VCaP (cell line): ENCODE measurements around the gene AK4.
"Not testable (repeated sequence)": the region's sequence is repeated elsewhere in the genome, so short reads cannot be mapped to it uniquely, and the experiment has no call there.

Experiments
- H3K27ac ChIP-seq: fragments of 450-650 bp; 2 replicates; pipeline ENCODE4 v1.5.1; 2017
- CTCF ChIP-seq: fragments of 450-650 bp; conservative IDR thresholded peaks from 2 replicates; pipeline ENCODE4 v1.5.1; 2017; ENCODE audit warnings: mild to moderate bottlenecking, moderate library complexity

AK4 gene

DNA sequence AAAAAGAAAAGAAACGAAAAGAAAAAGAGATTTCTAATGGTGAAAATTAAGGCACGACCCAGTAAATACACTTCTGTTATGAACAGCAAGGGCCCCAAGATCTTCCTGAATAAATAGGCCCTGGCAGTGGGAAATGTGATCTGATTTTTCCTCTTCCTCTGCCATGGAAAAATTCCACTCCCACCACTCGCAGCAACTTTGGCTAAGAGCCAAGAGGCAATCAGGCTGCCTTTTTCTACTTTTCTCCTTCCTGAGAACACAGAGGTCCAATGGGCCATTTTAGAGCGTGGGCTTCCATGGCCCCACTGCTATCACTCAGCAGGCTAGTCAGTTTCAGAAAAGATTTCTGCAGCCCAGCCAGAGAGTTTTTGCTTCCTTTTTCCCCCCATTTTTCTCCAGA is 33.7 kb upstream of the AK4 start:
- no peak overlapping the region for H3K27ac ChIP-seq
- no peak for TF ChIP-seq CTCF

GRCh38 chr1:65119951-65120350 is 28.1 kb upstream of the AK4 start:
- no peak for TF ChIP-seq CTCF
- no peak overlapping the region for H3K27ac ChIP-seq

DNA sequence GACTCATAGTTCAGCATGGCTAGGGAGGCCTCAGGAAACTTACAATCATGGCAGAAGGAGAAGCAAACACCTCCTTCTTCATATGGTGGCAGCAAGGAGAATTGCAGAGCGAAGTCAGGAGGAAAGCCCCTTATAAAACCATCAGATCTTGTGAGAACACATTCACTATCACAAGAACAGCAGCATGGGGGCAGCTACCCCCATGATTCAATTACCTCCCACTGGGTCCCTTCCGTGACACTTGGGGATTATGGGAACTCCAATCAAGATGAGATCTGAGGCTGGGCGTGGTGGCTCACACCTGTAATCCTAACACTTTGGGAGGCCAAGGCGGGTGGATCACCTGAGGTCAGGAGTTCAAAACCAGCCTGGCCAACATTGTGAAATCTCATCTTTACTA is 18.9 kb upstream of the AK4 start:
- not testable (repeated sequence) for H3K27ac ChIP-seq

DNA sequence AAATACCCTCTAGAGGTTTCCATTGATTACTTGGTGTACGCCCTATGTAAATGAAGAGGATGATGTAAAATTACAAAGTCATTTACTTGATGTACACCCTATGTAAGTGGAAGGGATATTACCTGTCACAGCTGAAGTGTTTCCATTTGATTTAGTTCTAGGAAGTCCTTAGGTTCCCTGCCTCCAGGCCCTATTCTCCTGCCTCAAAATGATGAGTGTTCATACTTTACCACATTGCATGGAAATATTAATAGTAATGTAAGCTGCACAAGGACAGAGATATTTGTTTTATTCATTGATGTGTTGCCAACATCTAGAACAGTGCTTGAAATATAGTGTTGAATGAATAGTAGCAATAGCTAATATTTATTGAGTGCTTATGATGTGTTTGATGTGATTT is 9.5 kb upstream of the AK4 start:
- no peak overlapping the region for H3K27ac ChIP-seq
- TF ChIP-seq CTCF, result no peak

GRCh38 chr1:65139793-65140192 is 8.2 kb upstream of the AK4 start:
- not testable (repeated sequence) for H3K27ac ChIP-seq

DNA sequence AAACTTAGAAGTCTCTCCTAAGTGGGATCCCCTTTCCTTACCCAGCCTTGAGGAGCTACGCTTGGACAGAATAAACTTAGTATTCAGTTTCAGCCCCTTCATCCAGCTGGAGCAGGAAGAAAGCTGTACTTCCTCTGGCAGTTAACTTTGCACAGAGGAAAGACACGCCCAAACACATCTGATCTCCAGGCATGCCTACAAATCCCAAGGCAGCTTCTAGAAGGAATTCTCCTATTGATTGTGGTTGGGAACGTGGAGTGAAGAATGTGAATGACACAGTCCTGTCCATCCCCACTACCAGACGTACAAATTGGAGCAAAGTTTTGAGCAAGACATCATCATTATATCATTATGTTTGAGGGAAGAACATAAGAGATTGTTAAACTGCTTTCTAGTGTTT is 6.6 kb upstream of the AK4 start:
- H3K27ac ChIP-seq, result no peak overlapping the region
- no peak for TF ChIP-seq CTCF

- no peak for TF ChIP-seq CTCF
- no peak overlapping the region for H3K27ac ChIP-seq
Measured at GRCh38 chr1:65141918-65142317, 6.1 kb upstream of the AK4 start.

DNA sequence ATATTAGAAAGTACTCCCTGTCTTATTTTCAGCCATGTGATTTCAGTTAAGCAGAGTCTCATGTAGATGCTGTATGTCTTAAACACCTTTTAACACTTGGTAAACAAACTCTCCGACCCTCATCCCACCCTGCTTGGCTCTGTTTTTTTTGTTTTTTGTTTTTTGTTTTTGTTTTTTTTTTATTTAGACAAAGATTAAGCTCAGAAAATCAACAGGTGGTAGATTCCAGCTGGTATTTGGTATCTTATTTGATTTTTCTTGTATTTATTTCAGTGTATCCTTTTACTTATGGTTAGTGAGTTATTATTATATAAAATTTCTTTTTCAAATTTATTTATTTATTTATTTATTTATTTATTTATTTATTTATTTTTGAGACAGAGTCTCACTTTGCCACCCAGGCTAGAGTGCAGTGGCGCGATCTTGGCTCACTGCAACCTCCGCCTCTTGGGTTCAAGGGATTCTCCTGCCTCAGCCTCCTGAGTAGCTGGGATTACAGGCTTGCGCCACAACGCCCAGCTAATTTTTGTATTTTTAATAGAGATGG is 4.8 kb upstream of the AK4 start:
- not testable (repeated sequence) for H3K27ac ChIP-seq

GRCh38 chr1:65146908-65147423 is 1.0 kb upstream of the AK4 start:
- TF ChIP-seq CTCF, result no peak
- peak overlapping the region; percentile 85 for H3K27ac ChIP-seq
